ENCODE measurements around the gene SUN2.

- TF ChIP-seq CTCF (IDR thresholded peaks at IDR 0.05): no peak
- no peak for TF ChIP-seq POLR2AphosphoS5 (IDR thresholded peaks at IDR 0.05)
- no peak for TF ChIP-seq POLR2A (IDR thresholded peaks at IDR 0.05)
Observed at GRCh38 chr22:38735126-38735464, 20.7 kb downstream of the SUN2 start.
